ENCODE data around the gene MYD88.

MYD88 gene

GRCh38 chr3:38102444-38102814, 36.0 kb upstream of the MYD88 start:
- no peak for TF ChIP-seq CTCF (IDR thresholded peaks at IDR 0.05; ENCODE audit: insufficient read depth, low read length, poor library complexity, severe bottlenecking)
- Histone ChIP-seq H3K4me3 (replicated peaks; ENCODE audit: low read depth, low read length) (no peak overlapping the region), H3K36me3 (ENCODE audit: control insufficient read depth, insufficient read depth, low read length) (no peaks in the 10 kb centered on the region), H3K27me3 (replicated peaks; ENCODE audit: control insufficient read depth, insufficient read depth, low read length) (no peaks in the 10 kb centered on the region)
- DNase-seq (ENCODE audit: extremely low read depth, insufficient read length) = no peak

GRCh38 chr3:38105525-38105924, 32.9 kb upstream of the MYD88 start:
- H3K36me3 ChIP-seq (ENCODE audit: control insufficient read depth, insufficient read depth, low read length) = no peaks in the 10 kb centered on the region
- no peaks in the 10 kb centered on the region for H3K27me3 ChIP-seq (replicated peaks; ENCODE audit: control insufficient read depth, insufficient read depth, low read length)
- no peak for DNase-seq (ENCODE audit: extremely low read depth, insufficient read length)
- TF ChIP-seq CTCF (IDR thresholded peaks at IDR 0.05; ENCODE audit: insufficient read depth, low read length, poor library complexity, severe bottlenecking) = no peak
- no peak overlapping the region for H3K4me3 ChIP-seq (replicated peaks; ENCODE audit: low read depth, low read length)

GRCh38 chr3:38107911-38108648, 30.4 kb upstream of the MYD88 start:
- Histone ChIP-seq H3K36me3 (ENCODE audit: control insufficient read depth, insufficient read depth, low read length) (no peaks in the 10 kb centered on the region), H3K27me3 (replicated peaks; ENCODE audit: control insufficient read depth, insufficient read depth, low read length) (no peaks in the 10 kb centered on the region; the same call in 1 of the 2 replicates), H3K4me3 (replicated peaks; ENCODE audit: low read depth, low read length) (no peak overlapping the region)
- DNase-seq (ENCODE audit: extremely low read depth, insufficient read length) = no peak
- TF ChIP-seq CTCF (IDR thresholded peaks at IDR 0.05; ENCODE audit: insufficient read depth, low read length, poor library complexity, severe bottlenecking) = no peak

GRCh38 chr3:38108649-38109579, 29.5 kb upstream of the MYD88 start:
- Histone ChIP-seq H3K4me3 (replicated peaks; ENCODE audit: low read depth, low read length) (no peak overlapping the region), H3K36me3 (ENCODE audit: control insufficient read depth, insufficient read depth, low read length) (no peaks in the 10 kb centered on the region), H3K27me3 (replicated peaks; ENCODE audit: control insufficient read depth, insufficient read depth, low read length) (no peaks in the 10 kb centered on the region; the same call in 1 of the 2 replicates)
- TF ChIP-seq CTCF (IDR thresholded peaks at IDR 0.05; ENCODE audit: insufficient read depth, low read length, poor library complexity, severe bottlenecking) = no peak
- no peak for DNase-seq (ENCODE audit: extremely low read depth, insufficient read length)

GRCh38 chr3:38109580-38110313, 28.7 kb upstream of the MYD88 start:
- H3K27me3 ChIP-seq (replicated peaks; ENCODE audit: control insufficient read depth, insufficient read depth, low read length) = no peaks in the 10 kb centered on the region; the same call in 1 of the 2 replicates
- no peak overlapping the region for H3K4me3 ChIP-seq (replicated peaks; ENCODE audit: low read depth, low read length)
- DNase-seq (ENCODE audit: extremely low read depth, insufficient read length) = no peak
- TF ChIP-seq CTCF (IDR thresholded peaks at IDR 0.05; ENCODE audit: insufficient read depth, low read length, poor library complexity, severe bottlenecking) = no peak
- H3K36me3 ChIP-seq (ENCODE audit: control insufficient read depth, insufficient read depth, low read length) = no peaks in the 10 kb centered on the region

Data from GM06990 (cell line).